Stomach (tissue), 4 donors: ENCODE data around the gene TROAP.

ENCODE experiments used
- CTCF ChIP-seq, 7 experiments: fragments of 450-650 bp in 4 of 7; fragments of 200-600 bp in 3 of 7; sonication (generic) in 3 of 7; IDR thresholded peaks; one replicate each; pipeline ENCODE4 v1.5.1; 2016 to 2019; ENCODE audit warnings: antibody characterized with exemption in 7 of 7, control low read depth in 2 of 7, mild to moderate bottlenecking in 1 of 7
- EP300 ChIP-seq: sonication (generic); formaldehyde crosslinking; IDR thresholded peaks from one replicate; pipeline ENCODE4 v1.6.1; 2017; ENCODE audit warnings: antibody characterized with exemption
- POLR2A ChIP-seq, 4 donors: fragments of 450-650 bp; IDR thresholded peaks; one replicate each; pipeline ENCODE4 v1.6.1; 2016; ENCODE audit warnings: antibody characterized with exemption in 4 of 4, control low read depth in 2 of 4, mild to moderate bottlenecking in 1 of 4, moderate library complexity in 1 of 4
- POLR2AphosphoS5 ChIP-seq, 3 donors: sonication (generic); formaldehyde crosslinking; IDR thresholded peaks; one replicate each; pipeline ENCODE4 v1.6.1; 2016; ENCODE audit warnings: antibody characterized with exemption in 3 of 3

GRCh38 chr12:49364989-49365388 lies 41.9 kb downstream of the TROAP start:
- TF ChIP-seq CTCF (IDR thresholded peaks at IDR 0.05) (no peak), POLR2A (IDR thresholded peaks at IDR 0.05) (no peak), EP300 (no peak), POLR2AphosphoS5 (IDR thresholded peaks at IDR 0.05) (no peak)
